AG10803 (cell line): ENCODE data around the gene SERPINH1.

ENCODE experiments used
- DNase-seq: peaks from one replicate; pipeline ENCODE4 v3.0.0; 2010; ENCODE audit warnings: low read depth
- H3K4me3 ChIP-seq: 2 replicates; pipeline ENCODE4 v1.5.1; 2011; ENCODE audit warnings: mild to moderate bottlenecking, low read length, control low read depth
- TF ChIP-seq, protein P1 (sequence below): conservative IDR thresholded peaks from 2 replicates; pipeline ENCODE4 v1.5.1; 2011; ENCODE audit warnings: mild to moderate bottlenecking, low read length, control low read depth, inconsistent platforms

SERPINH1 gene

DNA sequence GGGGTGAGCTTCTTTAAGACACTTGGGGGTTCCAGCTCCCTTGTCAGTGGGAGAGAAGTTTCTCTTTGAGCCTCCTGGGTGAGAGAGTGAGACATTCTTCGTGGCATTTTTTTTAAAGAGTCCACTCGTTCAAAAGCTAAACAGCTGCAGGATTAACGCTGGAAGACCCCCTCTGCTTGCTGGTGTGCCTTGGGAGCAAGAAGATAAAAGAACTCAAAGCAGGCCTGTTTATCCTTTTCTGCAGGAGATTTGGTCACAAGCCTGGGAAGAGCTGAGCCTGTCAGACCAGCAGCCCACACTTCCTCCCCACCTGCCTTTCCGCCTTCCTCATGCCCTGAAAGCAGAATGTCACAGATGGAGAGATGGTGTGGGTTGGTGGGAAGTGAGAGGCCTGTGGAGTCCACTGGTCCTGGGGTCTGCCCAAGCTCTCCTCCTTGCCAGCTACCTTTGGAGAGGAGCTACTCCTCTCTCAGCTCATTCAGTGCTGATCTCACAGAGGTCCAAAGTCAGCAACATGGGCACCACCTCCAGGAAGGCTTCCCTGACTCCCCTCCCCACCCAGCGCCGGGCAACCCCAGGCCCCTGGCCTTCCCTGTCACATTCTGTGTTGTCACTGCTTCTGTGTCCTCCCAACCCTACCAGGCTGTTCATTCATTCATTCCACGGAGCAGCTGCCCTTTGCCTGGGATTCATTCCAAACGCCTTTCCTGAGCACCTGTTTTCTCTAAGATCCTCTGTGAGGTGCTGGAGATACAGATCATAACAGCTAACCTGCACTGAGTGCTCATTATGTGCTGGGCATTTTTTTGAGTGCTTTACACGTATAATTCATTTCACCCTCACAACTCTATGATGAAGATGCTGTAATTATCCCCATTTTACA, 43.0 kb upstream of the SERPINH1 start:
- H3K4me3 ChIP-seq: no peak overlapping the region
- no peak for DNase-seq
- TF ChIP-seq, protein P1, sequence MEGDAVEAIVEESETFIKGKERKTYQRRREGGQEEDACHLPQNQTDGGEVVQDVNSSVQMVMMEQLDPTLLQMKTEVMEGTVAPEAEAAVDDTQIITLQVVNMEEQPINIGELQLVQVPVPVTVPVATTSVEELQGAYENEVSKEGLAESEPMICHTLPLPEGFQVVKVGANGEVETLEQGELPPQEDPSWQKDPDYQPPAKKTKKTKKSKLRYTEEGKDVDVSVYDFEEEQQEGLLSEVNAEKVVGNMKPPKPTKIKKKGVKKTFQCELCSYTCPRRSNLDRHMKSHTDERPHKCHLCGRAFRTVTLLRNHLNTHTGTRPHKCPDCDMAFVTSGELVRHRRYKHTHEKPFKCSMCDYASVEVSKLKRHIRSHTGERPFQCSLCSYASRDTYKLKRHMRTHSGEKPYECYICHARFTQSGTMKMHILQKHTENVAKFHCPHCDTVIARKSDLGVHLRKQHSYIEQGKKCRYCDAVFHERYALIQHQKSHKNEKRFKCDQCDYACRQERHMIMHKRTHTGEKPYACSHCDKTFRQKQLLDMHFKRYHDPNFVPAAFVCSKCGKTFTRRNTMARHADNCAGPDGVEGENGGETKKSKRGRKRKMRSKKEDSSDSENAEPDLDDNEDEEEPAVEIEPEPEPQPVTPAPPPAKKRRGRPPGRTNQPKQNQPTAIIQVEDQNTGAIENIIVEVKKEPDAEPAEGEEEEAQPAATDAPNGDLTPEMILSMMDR: no peak

- no peak for DNase-seq
- H3K4me3 ChIP-seq: no peak overlapping the region
- TF ChIP-seq, protein P1: no peak
Observed at GRCh38 chr11:75520688-75521087, 41.4 kb upstream of the SERPINH1 start.

DNA sequence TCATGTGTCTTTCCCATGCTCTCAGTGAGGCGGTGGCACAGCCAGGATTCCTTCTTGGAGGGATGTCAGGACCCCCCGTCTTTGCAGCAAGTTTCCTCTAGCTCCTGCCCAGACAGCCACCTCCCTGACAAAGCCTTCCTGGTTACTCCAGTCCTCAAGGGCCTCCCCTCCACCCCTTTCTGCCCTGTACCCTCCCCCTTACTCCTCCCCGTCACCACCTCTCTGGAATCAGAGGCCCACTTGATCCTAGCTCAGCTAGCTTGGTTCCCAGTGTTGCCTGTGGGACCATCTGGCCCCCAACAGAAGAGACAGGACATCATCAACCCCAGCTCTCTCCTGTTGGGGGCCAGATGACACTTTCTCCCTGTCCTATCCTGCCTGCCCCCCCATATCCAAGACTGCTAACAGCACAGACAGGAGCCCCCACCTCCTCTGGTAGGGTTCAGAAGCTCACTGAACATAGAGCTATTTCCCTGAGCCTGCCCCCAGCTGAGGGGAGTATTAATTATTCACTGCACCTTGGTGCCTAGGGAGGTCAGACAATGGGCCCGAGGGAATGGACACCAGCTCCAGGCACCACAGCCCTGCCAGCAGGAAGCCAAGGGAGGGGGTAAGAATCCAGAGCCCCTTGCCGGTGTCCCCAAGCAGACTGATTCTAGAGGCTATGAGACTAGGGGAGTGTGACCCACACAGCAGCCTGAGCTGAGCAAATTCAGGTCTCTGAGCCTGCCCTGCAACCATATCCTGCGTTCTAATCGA, 39.6 kb upstream of the SERPINH1 start:
- DNase-seq: no peak
- no peak overlapping the region for H3K4me3 ChIP-seq
- TF ChIP-seq, protein P1: no peak

- no peak for DNase-seq
- no peak overlapping the region for H3K4me3 ChIP-seq
- TF ChIP-seq, protein P1: no peak
Observed at GRCh38 chr11:75523189-75523588, 38.9 kb upstream of the SERPINH1 start.

DNA sequence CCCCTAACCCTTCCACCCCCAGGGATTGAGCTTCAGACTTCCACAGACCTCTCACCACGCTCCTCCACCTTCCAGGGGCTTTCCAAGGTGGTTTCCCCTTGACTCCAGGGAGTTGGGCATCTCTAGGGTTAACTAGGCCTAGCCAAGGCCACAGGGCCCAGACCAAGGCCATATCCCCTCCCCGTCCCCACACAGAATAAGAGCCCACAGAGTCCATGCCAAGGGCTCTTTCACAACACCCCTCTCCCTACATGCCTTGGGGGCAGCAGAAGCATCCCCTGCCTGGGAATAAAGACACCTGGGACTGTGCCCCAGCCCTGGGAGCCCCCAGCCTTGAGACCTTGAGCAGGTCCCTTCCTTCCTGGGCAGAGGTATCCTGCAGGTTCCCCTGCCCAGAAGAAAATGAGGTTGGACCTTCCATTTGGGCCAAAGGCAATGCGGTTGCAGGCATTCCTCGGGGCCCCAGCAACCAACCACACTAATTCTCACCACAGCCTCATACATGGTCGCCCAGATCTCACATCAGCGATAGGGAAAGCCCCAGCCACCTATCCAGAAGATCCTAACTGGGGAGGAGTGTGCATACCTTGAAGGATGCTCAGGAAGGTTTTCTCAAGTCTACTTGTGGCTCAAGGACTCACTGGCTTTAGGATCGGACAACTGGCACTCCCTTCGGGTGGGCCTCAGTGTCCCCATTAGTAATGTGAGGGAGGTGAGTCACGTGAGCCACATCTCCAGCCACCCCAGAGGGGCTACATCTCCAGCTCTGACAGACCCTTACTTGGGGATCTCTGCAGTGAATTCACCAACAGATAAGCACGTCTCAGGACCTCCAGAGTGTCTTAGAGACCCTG, 38.0 kb upstream of the SERPINH1 start:
- H3K4me3 ChIP-seq: peak overlapping the region; percentile 86
- DNase-seq: no peak
- TF ChIP-seq, protein P1: no peak

GRCh38 chr11:75524665-75525432, 37.2 kb upstream of the SERPINH1 start:
- H3K4me3 ChIP-seq: peak overlapping the region; percentile 86
- TF ChIP-seq, protein P1: no peak
- peak; percentile 35 for DNase-seq
